ENCODE data around the gene KHNYN.

KHNYN gene

DNA sequence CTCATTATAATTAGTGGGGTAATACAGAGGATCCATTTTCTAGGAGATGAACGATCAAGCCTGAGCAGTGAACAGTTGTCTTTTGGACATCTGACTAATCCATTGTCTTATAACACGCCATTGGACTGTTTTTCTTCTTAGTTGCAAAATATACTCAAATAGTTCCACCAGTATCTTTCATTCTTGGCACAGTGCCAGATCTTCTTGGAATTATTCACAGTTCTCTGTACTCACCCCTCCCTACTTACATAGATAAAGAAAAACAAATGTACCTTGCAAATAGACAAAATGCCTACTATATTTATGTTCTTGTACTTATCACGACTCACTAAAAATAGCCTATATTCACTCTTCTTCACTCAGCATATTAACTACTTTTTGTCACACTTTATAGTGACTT lies 4.0 kb upstream of the KHNYN start:
- DNase-seq, result no peak

DNA sequence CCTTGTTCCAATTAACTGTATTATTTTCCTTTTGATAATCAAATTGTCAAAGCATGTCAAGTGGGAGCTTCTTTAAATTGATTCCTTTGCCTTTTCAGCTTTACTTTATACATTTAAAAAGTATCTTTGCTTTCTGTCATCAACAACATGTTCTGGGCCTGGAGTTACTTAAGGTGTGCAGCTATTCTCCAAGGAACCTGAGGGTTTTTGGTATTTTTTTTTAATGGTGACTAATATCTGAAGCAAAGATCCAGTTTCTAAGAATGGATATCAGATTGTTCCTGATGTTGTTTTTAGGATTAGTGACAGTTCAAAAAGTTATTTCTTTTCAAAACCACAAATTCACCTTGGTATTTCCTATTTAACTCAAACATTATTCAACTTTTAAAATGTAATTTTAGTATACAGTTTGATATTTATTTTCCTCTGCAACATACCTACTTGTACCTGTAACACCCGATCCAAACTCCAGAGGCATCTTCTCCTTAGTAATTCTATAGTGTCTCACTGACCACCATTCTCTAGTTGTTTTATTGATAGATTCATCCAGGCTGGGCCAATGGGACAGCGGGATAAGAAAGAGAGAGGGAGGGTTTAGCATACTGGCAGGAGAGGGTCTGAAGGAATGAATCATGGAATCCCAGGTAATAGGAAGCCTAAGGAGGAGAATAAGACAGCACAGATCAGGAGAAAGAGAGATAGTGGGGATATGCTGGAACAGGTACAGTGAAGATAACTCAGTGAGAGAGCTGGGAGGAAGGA lies 3.4 kb upstream of the KHNYN start:
- DNase-seq, result no peak

DNA sequence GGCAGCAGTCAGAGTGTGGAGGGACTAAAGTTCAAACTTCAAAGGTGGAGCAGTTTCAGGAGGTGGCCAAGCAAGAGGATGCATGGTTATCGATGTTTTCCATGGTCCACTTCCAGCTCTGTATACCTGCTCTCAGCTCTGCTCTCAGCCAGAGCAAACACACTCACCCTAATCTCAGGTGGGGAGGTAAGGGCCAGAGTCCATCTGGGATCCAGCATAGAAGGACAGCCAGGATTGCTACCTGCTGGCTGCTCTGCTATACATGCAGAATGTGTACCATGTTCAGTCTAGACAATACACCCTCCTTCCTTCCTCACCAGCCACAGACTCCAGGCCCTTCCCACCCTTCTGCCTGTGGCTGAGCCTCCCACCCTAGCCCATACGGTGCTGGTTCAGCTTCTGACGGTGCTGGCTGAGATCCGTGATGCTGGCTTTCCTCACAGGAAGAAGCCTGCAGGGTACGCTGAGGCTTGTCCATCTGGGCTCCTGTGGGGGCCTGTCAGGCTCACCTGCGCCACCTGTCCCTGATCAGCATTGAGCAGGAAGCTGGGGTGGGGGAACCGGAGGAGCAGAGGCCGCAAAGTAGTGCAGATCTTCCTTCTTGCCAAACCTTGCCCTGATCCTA lies 2.7 kb upstream of the KHNYN start:
- no peak for DNase-seq

DNA sequence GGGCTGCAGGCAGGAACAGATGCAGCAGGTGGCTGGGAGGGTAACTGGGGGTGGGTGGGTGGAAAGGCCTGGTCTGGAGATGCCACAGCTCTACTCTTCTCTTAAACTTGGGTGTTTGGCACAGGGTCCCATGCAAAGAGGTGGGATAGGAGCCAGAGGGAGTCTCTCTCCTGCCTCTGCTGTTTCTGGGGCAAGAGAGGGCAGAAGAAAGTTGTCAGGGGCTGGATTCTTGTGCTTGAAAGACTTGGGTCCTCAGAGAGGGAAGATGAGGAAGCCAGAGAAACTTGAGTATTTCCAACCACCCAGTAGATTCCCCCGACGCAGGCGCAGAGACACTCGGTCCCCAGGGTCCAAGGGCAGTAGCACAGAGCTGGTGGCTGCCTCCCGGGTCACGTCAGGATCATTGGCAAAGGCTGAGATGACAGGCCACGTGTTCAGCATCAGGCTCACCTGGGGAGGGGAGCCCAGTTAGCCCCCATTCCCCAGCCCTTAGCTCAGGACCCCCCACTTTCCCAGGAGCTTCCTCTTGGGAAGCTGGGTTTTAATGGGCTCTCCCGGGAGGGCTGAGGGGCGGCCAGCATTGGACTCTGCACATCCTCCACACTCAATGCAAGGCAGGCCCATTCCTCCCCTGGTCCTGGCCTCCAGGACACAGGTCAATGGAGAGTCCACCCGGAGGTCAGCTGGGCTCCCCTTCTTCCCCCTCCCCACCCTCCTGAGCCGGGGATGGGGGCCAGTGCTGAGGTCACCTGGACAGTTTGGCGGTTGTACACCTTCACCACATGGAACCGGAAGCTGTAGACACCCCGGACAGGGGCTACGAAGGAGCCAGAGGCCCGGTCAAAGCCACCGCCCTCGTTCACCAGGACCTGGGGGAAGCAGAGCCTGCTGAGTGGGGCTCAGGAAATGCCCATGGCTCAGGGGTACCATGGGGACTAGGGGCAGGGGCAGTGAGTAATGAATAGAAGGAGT lies 1.9 kb upstream of the KHNYN start:
- no peak for DNase-seq

DNA sequence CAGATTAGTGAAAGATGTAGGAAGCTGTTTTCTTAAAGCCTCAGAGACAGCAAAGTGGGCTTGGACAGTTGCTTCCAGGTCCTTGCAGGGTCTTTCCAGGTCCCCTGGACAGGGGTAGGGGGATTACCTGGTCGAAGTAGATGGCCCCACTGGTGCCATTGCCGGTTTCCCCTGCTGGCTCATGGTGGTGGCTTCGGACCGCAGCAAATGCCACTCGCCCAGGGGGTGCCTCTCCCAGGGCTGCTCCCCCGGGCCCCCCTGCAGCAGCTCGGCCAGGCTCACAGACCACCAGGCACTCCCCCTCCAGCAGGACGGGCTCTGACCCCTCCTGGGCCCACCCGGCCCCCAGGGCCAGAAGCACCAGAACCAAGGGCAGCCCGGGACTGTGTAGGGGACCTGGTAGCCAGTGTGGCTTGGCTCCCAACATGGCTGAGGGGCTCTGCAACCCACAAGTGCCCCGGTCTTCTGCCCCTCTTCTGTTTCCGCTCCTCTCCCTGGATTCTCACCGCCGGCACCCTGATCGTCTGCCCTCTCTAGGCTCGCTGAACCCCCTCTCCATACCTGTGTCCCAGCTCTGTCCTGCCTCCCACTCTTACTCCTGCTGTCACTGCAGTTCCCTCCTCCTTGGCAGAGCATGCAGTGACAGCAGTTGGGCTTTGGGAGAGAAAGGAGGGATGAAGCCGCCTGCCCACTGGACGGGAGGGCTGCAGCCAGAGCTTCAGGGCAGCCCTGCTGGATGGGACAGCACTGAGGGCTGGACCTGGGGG lies 943 bp upstream of the KHNYN start:
- DNase-seq, result no peak

DNA sequence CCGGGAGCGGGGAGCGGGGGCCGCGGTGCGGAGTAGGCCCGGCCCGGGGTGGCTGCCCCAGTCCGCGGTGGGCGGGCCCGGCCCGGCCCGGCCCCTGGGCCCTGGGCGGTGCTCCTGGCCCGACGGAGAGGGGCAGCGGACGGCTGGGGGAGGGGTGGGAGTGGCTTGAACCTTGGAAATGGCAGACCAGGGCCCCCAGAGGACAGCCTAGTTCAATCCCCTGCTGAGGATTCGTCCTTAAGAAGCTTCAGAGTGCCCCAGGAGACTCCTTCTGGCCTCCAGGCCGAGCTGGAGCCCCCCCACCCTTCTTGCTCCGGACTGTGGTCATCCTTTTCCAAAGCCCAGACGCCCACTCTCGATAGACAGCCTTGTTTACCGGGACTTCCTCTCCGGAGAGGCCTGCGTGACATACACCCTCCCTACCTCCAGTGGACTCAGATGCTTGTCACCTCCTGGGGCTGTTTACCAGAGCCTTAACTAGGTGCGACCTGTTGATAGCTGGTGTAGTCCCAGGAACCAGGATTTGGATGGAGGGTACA lies 458 bp downstream of the KHNYN start:
- no peak for DNase-seq

DNA sequence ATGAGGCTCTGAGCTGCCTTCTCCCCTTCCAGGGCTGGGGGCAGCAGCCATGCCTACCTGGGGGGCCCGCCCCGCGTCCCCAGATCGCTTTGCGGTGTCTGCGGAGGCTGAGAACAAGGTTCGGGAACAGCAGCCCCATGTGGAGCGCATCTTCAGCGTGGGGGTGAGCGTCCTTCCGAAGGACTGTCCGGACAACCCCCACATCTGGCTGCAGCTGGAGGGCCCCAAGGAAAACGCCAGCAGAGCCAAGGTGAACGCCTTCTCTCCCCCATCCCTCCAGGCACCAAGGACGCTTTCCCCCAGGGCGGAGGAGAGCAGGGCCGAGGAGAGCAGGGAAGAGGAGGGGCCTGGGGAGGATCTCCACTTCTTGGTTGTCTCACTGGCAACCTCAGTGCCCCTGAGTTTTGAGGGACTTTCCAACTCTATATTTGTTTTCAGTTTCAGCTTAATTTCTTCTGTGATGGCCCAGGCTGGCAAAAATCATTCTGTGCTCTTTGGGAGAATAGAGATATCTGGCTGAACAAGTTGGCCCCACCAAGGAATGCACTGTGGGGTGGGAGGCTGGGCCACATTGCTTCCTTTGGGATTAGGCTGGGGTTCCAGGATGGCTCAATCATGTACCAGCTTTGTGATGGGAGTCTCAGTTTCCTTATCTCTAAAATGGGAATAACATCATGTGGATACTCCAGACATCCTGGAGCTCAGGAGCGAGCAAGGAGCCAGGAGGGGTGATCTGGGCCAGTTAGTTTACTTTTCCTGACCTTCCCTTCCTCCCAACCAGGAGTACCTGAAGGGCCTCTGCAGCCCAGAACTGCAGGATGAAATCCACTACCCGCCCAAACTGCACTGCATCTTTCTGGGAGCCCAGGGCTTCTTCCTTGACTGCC lies 1.2 kb downstream of the KHNYN start:
- no peak for DNase-seq

DNA sequence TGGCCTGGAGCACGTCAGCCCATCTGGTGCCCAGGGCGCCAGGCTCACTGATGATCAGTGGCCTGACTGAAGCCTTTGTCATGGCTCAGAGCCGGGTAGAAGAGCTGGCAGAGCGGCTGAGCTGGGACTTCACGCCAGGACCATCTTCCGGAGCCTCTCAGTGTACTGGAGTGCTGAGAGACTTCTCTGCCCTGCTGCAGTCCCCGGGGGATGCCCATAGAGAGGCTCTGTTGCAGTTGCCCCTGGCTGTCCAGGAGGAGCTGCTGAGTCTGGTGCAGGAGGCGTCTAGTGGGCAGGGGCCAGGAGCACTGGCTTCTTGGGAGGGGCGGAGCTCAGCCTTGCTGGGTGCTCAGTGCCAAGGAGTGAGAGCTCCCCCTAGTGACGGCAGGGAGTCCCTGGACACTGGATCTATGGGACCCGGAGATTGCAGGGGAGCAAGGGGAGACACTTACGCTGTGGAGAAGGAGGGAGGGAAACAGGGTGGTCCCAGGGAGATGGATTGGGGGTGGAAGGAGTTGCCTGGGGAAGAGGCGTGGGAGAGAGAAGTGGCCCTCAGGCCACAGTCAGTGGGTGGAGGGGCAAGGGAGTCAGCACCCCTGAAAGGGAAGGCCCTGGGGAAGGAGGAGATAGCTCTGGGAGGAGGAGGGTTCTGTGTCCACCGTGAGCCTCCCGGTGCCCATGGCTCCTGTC lies 2.0 kb downstream of the KHNYN start:
- peak; percentile 83 for DNase-seq

DNA sequence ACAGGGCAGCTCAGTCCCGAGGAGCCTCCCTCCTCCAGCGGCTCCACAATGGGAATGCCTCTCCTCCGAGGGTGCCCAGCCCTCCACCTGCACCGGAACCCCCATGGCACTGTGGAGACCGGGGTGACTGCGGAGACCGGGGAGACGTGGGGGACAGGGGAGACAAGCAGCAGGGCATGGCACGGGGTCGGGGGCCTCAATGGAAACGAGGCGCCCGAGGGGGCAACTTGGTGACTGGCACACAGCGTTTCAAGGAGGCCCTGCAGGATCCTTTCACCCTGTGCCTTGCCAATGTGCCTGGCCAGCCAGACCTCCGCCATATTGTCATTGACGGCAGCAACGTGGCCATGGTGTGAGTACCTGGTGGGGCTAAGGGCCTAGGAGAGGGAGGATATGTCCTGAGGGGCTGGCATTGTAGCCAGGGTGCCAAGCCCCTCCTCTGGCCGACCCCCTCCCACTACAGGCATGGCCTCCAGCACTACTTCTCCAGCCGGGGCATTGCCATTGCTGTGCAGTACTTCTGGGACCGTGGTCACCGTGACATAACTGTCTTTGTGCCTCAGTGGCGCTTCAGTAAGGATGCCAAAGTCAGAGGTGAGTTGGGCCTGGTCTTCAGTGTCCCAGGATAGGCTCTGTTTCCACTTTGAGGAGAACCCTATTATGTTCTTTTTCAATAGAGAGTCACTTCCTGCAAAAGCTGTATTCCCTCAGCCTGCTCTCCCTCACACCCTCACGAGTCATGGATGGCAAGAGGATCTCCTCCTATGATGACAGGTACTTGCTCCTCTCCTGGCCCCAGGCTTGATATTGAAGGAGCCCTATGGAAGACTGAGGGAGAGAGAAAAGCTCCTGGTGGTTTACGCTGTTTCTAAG lies 2.7 kb downstream of the KHNYN start:
- no peak for DNase-seq

DNA sequence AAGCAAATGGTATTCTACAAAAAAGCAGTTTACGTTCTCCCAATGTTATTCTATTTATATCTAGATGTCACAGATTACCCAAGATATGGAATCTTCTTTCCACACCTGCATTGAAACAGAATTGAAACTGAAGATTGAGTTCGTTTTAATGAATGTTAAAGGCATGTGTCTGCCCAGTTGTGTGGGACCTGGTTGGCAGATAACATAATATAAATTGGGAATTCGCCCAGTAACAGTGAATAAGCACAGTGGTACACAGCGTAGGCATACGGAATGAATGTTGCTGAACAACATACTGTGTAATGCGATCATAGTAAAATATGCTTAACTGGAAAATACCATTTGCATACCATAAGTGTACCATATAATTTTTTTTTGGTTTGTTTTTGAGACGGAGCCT lies 4.3 kb downstream of the KHNYN start:
- DNase-seq, result no peak

DNA sequence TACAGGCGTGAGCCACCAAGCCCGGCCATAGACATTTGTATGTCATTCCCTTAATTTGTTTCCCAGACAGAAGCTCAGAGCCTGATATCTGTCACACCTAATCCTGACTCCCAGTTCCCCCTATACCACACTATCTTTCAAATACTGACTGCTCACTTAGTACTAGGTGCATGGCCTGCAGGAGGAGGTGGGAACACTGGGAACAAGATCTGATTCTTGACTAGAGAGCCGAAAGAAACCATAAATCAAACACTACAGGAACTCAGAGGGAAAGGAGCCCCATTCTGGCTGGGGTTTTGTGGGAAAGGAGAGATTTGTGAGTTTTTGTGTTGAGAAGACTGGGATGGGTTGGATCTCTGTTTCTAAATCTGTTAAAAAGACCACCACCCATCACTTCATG lies 4.9 kb downstream of the KHNYN start:
- no peak for DNase-seq

DNA sequence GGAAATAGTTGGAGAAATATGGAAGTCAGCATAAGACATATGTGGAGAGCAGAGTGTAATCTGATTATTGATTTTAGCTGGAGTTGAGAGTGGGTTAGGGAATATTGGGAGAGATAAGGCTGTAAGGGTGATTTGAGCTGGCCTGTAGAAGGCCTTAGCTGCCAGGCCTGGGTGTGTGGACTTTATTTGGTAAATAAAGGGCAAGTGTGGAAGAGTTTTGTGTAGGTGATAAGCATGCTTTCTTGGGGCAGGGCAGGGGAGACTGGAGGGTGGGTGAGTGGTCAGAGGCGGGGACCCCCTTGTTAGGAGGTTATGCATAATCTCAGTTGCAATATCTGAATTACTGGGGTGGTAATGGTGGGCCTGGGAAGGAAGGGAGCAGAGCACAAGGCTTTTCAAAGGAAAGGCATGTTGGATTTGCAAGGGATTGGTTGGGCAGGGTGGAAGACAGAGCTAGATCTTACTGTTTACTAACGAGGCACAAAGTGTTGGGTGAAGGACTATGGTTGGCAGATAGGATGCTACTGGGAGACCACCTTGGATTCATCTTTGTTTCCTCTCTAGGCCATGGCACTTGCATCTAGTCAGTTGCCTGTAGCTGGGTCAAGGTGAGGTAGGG lies 5.5 kb downstream of the KHNYN start:
- no peak for DNase-seq

DNA sequence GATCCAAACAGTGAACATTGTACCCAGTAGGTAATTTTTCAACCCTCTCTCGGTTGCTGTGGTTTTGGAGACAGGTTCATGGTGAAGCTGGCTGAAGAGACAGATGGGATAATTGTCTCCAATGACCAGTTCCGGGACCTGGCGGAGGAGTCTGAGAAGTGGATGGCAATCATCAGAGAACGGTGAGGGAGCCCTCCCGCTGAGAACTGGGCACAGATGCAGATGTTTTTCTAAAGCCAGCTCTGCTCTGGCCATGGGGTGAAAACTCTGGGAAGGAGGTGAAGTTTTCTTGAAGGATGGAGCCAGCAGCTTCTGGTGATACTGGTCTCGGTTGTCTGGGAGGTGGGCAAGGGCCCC lies 6.2 kb downstream of the KHNYN start:
- no peak for DNase-seq

DNA sequence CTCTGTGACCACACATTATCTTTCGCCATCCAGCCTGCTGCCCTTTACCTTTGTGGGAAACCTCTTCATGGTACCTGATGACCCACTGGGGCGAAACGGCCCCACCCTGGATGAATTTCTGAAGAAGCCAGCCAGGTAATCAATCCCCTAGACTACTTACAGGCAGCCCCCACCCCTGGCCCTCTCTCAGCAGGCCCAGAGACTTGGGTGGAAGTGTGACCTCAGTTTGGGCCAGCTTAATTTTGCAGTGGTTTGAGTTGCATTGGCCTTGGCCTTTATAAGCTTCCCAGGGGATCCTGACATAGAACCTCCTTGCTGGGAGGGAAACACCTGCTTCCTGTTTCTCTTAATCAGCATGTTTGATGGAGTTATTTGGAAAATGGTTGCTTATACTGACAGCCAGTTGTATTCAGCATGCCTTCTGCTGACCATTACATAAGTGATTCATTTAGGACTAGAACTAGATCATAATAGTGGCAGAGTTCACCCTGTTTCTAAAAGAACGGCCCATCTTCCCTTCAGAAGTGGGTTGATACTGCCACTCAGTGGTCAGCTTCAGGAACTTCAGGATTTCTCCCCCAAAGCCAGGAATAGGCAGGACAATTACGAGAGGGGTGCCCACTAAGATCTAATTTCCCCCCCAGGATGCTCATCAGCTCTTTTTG lies 6.7 kb downstream of the KHNYN start:
- DNase-seq, result peak; percentile 68

DNA sequence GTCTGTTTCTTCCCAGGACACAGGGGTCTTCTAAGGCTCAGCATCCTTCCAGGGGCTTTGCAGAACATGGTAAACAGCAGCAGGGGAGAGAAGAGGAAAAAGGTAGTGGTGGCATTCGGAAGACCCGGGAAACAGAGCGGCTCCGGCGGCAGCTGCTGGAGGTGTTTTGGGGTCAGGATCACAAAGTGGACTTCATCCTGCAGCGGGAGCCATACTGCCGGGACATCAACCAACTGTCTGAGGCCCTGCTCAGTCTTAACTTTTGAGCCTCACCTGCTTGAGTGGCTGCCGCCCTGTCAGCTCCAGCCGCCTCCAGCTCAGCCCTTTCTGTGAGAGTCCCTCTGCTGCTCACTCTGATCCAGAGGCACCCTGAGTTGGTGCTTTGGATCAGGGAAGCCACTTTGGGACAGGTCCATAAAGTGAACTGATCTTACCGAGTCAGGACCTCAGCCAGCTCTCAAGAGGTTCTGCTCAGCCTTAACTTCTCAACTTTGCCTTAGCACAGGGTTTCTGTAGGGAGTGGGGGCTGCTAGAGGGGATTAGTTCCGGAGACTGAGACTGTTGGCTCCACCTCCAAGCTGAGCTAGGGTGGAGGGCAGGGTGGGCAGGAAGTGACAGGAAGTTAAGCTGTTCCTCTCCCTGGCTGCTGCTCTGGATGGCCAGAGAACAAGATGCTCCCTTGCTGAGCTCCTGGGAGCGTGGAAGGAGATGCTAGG lies 7.4 kb downstream of the KHNYN start:
- DNase-seq, result no peak

DNA sequence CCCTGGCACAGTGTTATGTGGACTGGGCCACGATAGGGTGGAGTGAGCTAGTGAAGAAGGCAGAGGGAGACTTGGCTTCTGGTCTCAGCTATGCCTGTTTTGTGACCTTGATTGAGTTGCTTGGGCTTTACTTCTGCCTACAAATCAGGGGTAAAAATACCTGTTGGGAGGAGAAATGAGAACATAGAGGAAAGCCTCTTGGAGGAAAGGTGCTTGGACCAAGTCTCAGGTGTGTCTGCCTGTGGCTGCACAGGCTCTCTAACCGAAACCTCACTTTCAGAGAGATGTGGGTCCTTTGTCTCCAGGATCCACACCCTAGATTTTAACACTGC lies 7.9 kb downstream of the KHNYN start:
- no peak for DNase-seq

DNA sequence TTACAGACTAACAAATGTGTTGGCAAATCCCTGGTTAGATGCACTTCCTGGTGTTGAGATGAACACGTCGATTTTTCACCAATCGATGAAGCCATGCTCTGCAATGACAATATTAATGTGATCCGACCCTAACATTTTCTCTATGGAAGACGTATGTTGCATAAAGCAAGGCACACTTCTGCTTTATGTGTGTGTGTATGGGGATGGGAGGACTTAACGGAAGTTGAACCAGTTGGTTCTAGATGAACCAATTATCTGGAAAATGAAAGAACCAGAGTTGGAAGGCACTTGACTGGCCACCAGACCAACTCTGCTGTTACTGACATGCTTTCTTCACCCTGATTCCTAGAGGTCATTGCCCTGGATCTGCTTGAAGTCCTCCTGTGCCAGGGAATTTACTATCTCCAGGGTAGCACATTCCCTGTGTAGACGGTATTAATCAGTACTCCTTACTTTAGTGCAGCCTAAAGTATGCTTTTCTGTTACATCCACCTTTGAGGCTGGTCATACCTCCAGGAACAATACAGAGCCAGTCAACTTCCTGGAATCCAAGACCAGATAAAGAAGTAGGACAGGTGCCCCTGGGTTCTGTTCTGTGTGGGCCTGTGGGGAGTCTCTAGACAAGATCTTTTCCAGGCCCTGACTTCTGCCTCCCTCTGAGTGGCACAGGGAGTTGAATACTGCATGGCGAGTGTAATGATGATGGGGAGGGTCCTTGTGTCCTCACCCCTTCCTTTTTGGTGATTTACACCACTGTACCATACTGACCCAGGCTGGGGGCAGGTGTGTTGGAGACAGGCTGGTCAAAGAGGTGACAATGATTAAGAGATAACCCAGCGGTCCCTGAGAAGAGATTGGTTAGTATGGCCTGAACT lies 8.7 kb downstream of the KHNYN start:
- no peak for DNase-seq
